T-helper 1 cell treated with Interleukin-12 subunit alpha and Interleukin-12 subunit beta and Interleukin-4 antibody, amounts not matched to agents 30 ng/mL and 1 ng/mL, for 36 hours (primary cell): ENCODE measurements around the gene OR5AR1. TPM values are rescaled to one million over a fixed set of nuclear protein-coding genes. Genes with fewer than 3 reads are reported as not detected.

Source experiments
- total RNA-seq: library from RNA; stranded (reverse); gene quantifications from 2 replicates; pipeline ENCODE4 v1.2.3, GENCODE V29; 2022

Gene OR5AR1
- total RNA-seq, 1 donor from 2014 or later: not detected

Other genes with a start within 250 kb of the OR5AR1 start
- gene OR5M3, start 190.3 kb upstream of the OR5AR1 start, total RNA-seq: not detected in 2 replicates
- gene OR5M8, start 172.3 kb upstream of the OR5AR1 start, total RNA-seq: not detected in 2 replicates
- not detected in 2 replicates for gene OR5M11, start 120.4 kb upstream of the OR5AR1 start, total RNA-seq
- not detected in 2 replicates for gene OR5M10, start 86.0 kb upstream of the OR5AR1 start, total RNA-seq
- gene OR5M1, start 48.8 kb upstream of the OR5AR1 start, total RNA-seq: not detected in 2 replicates
- gene OR5AP2, start 21.2 kb upstream of the OR5AR1 start, total RNA-seq: not detected in 2 replicates
- gene OR9G1, start 35.4 kb downstream of the OR5AR1 start, total RNA-seq: not detected in 2 replicates
- not detected in 2 replicates for gene OR9G4, start 85.0 kb downstream of the OR5AR1 start, total RNA-seq